DOHH2 (cell line): ENCODE results near the gene ATP8A2.

ENCODE experiments used
- H3F3A ChIP-seq: fragments of 200-600 bp; sonication (generic), shearing (Covaris generic); 2 replicates; pipeline ENCODE4 v1.6.0; 2016; ENCODE audit warnings: antibody characterized with exemption, mild to moderate bottlenecking; ENCODE audit not compliant: control insufficient read depth, insufficient read depth
- H3K27ac ChIP-seq: fragments of 200-600 bp; sonication (generic); 2 replicates; pipeline ENCODE4 v1.5.1; 2014; ENCODE audit warnings: low read depth, mild to moderate bottlenecking, low read length, moderate library complexity
- H3K27me3 ChIP-seq: fragments of 200-600 bp; sonication (generic); 2 replicates; pipeline ENCODE4 v1.6.1; 2014; ENCODE audit warnings: mild to moderate bottlenecking, low read length, mixed read lengths; ENCODE audit not compliant: control insufficient read depth
- H3K36me3 ChIP-seq: fragments of 200-600 bp; sonication (generic); 2 replicates; pipeline ENCODE4 v1.6.1; 2014; ENCODE audit warnings: mild to moderate bottlenecking, low read length, moderate library complexity, mixed read lengths; ENCODE audit not compliant: control insufficient read depth
- H3K4me1 ChIP-seq: fragments of 200-600 bp; sonication (generic); 2 replicates; pipeline ENCODE4 v1.6.1; 2014; ENCODE audit warnings: mild to moderate bottlenecking, low read length, mixed read lengths; ENCODE audit not compliant: control insufficient read depth
- H3K4me2 ChIP-seq: fragments of 200-600 bp; sonication (generic); 2 replicates; pipeline ENCODE4 v1.6.0; 2014; ENCODE audit warnings: mild to moderate bottlenecking, low read length, moderate library complexity
- H3K4me3 ChIP-seq: fragments of 200-600 bp; sonication (generic); 2 replicates; pipeline ENCODE4 v1.5.1; 2014; ENCODE audit warnings: mild to moderate bottlenecking, low read length, mixed read lengths
- H3K79me2 ChIP-seq: fragments of 200-600 bp; sonication (generic); 2 replicates; pipeline ENCODE4 v1.6.1; 2014; ENCODE audit warnings: mild to moderate bottlenecking, low read length, mixed read lengths; ENCODE audit not compliant: control insufficient read depth
- H3K9me2 ChIP-seq: fragments of 200-600 bp; sonication (generic); replicated peaks from 2 replicates; pipeline ENCODE4 v1.6.1; 2014; ENCODE audit warnings: mild to moderate bottlenecking, low read length, mixed read lengths; ENCODE audit not compliant: control insufficient read depth
- H3K9me3 ChIP-seq: fragments of 200-600 bp; sonication (generic); 2 replicates; pipeline ENCODE4 v1.6.1; 2014; ENCODE audit warnings: antibody characterized with exemption, low read length, mixed read lengths; ENCODE audit not compliant: control insufficient read depth, insufficient read depth
- H4K20me1 ChIP-seq: fragments of 200-600 bp; sonication (generic); 2 replicates; pipeline ENCODE4 v1.6.0; 2014; ENCODE audit warnings: low read depth, mild to moderate bottlenecking, antibody characterized with exemption, low read length, moderate library complexity; ENCODE audit not compliant: control insufficient read depth, insufficient read depth
- EZH2phosphoT487 ChIP-seq: fragments of 200-600 bp; sonication (generic); IDR thresholded peaks from 2 replicates; pipeline ENCODE4 v1.6.1; 2017; ENCODE audit warnings: borderline replicate concordance, mild to moderate bottlenecking, antibody characterized with exemption, low read length, moderate library complexity, mixed read lengths
- TF ChIP-seq, protein P1 (sequence below): fragments of 200-600 bp; sonication (generic); IDR thresholded peaks from one replicate; pipeline ENCODE4 v1.5.1; 2014; ENCODE audit warnings: antibody characterized with exemption, mild to moderate bottlenecking, low read depth, low read length; ENCODE audit not compliant: poor library complexity, severe bottlenecking

The ATP8A2 gene

DNA sequence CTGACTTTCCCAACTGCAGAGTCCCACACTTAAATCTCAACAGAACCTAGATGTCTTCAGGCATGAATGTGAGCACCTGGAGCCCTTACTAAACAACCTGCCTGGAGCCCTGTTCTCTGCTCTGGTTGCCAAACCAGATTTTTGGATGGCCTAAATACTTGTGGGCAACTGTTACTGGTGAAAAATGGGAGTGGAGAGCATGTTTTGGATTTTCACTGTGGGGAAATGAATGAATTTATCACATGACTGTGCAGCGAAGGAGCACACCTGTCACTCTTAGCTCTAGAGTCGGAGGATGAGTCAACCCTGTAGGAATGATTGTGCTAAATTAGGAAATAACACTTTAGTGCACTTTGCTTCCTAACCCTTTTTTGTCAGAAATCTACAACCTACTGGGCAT is 649.7 kb downstream of the ATP8A2 start:
- Histone ChIP-seq H3K9me2 (no peaks in the 10 kb centered on the region), H3K27me3 (0 out of 2 replicates have a peak, but pooled peaks cover 3% of the 10 kb centered on the region), H3F3A (no peaks in the 10 kb centered on the region), H3K4me1 (no peaks in the 10 kb centered on the region), H3K27ac (no peak overlapping the region), H3K4me3 (no peak overlapping the region), H3K79me2 (no peaks in the 10 kb centered on the region), H3K4me2 (no peak overlapping the region), H3K36me3 (no peaks in the 10 kb centered on the region), H4K20me1 (no peaks in the 10 kb centered on the region), H3K9me3 (no peaks in the 10 kb centered on the region)
- TF ChIP-seq, protein P1, sequence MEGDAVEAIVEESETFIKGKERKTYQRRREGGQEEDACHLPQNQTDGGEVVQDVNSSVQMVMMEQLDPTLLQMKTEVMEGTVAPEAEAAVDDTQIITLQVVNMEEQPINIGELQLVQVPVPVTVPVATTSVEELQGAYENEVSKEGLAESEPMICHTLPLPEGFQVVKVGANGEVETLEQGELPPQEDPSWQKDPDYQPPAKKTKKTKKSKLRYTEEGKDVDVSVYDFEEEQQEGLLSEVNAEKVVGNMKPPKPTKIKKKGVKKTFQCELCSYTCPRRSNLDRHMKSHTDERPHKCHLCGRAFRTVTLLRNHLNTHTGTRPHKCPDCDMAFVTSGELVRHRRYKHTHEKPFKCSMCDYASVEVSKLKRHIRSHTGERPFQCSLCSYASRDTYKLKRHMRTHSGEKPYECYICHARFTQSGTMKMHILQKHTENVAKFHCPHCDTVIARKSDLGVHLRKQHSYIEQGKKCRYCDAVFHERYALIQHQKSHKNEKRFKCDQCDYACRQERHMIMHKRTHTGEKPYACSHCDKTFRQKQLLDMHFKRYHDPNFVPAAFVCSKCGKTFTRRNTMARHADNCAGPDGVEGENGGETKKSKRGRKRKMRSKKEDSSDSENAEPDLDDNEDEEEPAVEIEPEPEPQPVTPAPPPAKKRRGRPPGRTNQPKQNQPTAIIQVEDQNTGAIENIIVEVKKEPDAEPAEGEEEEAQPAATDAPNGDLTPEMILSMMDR: no peak
- TF ChIP-seq EZH2phosphoT487: no peak

DNA sequence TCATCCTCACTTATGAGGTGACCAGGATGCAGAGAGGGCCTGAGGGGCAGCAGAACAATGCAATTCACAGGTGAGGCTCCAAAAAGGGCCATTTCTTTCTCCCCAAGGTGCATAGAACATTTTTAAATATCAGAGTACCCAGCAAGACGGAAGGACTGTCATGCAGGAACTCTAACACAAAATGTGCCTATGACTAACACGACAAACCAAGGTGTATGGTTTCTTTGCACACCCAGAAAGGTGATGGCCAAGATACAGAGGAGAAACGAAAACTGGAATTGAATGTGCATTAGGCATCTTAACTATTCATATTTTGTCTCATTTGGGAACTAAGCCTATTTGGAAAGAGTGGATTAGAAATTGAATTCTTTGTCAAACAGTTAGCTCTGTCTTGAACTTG is 650.2 kb downstream of the ATP8A2 start:
- Histone ChIP-seq H3K4me3 (no peak overlapping the region), H3K79me2 (no peaks in the 10 kb centered on the region), H3F3A (no peaks in the 10 kb centered on the region), H3K9me2 (no peaks in the 10 kb centered on the region), H3K4me1 (no peaks in the 10 kb centered on the region), H3K27me3 (0 out of 2 replicates have a peak, but pooled peaks cover 2% of the 10 kb centered on the region), H4K20me1 (no peaks in the 10 kb centered on the region), H3K4me2 (no peak overlapping the region), H3K36me3 (no peaks in the 10 kb centered on the region), H3K27ac (no peak overlapping the region), H3K9me3 (no peaks in the 10 kb centered on the region)
- TF ChIP-seq, protein P1: no peak
- TF ChIP-seq EZH2phosphoT487: no peak

DNA sequence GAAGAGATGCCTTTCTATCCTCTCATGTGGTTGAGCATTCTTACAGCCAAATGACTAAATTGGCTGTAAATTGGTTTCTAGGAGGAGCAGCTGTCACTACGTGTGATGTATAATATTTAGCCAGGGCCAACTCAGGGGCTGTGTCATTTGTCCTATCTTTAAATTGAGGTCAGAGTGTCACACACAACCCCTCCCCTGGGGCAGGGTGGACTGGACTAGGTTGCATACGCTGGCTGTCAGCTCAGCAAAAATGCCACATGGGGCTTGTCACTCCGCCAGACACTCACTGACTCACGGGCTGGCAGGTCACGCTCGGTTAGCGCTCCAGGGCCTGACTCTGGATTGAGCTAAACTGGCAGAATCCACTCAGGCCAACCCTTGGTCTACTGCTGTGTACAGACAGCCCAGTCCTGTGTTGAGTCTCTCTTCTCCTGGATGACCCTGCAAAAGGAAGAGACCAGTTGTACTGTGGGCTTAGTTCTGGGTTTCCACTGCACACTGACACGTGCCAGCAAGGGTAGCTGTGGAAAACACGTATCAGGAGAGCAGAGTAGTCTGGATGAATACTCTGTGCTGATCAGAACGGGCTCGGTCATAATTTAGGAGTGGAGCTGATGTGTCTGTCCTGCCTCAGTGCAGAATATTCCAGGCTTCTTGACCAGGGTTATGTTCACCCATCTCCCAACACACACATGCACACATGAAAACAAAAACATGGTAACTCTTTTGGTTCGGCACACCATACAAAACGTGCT is 650.9 kb downstream of the ATP8A2 start:
- Histone ChIP-seq H3K4me3 (no peak overlapping the region), H3K9me3 (no peaks in the 10 kb centered on the region), H4K20me1 (no peaks in the 10 kb centered on the region), H3K27me3 (no peaks in the 10 kb centered on the region), H3K79me2 (no peaks in the 10 kb centered on the region), H3K9me2 (no peaks in the 10 kb centered on the region), H3K4me2 (no peak overlapping the region), H3K36me3 (no peaks in the 10 kb centered on the region), H3K4me1 (no peaks in the 10 kb centered on the region), H3F3A (no peaks in the 10 kb centered on the region), H3K27ac (no peak overlapping the region)
- no peak for TF ChIP-seq EZH2phosphoT487
- TF ChIP-seq, protein P1: no peak
